HG03095 (cell line): Measurements from ENCODE around the gene SAGE1.
"Not testable (repeated sequence)": the region's sequence is repeated elsewhere in the genome, so short reads cannot be mapped to it uniquely, and the experiment has no call there.

Experiments used
- ATAC-seq: cut with Tn5 transposase; IDR thresholded peaks from one replicate; pipeline ENCODE4 v1.9.1; 2021; ENCODE audit warnings: moderate library complexity; ENCODE audit not compliant: unreplicated experiment

SAGE1 gene

GRCh38 chrX:135893294-135893817, at the start of gene SAGE1, which contains the start of gene CT45A10:
SAGE1 (plus strand) TSS chrX:135893716; CDS start chrX:135896243, 2,527 bp downstream.
CT45A10 (minus strand) TSS chrX:135893444; CDS start chrX:135885344, 8,100 bp downstream.
- no peak for ATAC-seq

GRCh38 chrX:135854438-135854837, 39.1 kb upstream of the SAGE1 start, which contains the start of gene CT45A8:
CT45A8 (minus strand) TSS chrX:135854538; CDS start chrX:135850783, 3,755 bp downstream.
- not testable (repeated sequence) for ATAC-seq

GRCh38 chrX:135871712-135872111, 21.8 kb upstream of the SAGE1 start, which contains the start of gene CT45A9:
CT45A9 (minus strand) TSS chrX:135871812; CDS start chrX:135868061, 3,751 bp downstream.
- not testable (repeated sequence) for ATAC-seq

- ATAC-seq, result not testable (repeated sequence)
Measured at GRCh38 chrX:135882741-135883140, 10.8 kb upstream of the SAGE1 start.

GRCh38 chrX:135888230-135888629, 5.3 kb upstream of the SAGE1 start:
- not testable (repeated sequence) for ATAC-seq

- not testable (repeated sequence) for ATAC-seq
Measured at GRCh38 chrX:135888976-135889375, 4.5 kb upstream of the SAGE1 start.

- no peak for ATAC-seq
Measured at GRCh38 chrX:135890087-135890585, 3.4 kb upstream of the SAGE1 start.

GRCh38 chrX:135892781-135893180, 735 bp upstream of the SAGE1 start:
- ATAC-seq, result no peak

GRCh38 chrX:135910251-135910650, 16.7 kb downstream of the SAGE1 start:
- ATAC-seq, result no peak

GRCh38 chrX:135914404-135914803, 20.9 kb downstream of the SAGE1 start:
- ATAC-seq, result no peak

GRCh38 chrX:135920516-135920915, 27.0 kb downstream of the SAGE1 start:
- not testable (repeated sequence) for ATAC-seq

GRCh38 chrX:135923353-135923752, 29.8 kb downstream of the SAGE1 start:
- ATAC-seq, result no peak

- no peak for ATAC-seq
Measured at GRCh38 chrX:135927897-135928296, 34.4 kb downstream of the SAGE1 start.

GRCh38 chrX:135931644-135932487, 38.4 kb downstream of the SAGE1 start:
- peak; percentile 65 for ATAC-seq

GRCh38 chrX:135944486-135944885, 51.0 kb downstream of the SAGE1 start:
- no peak for ATAC-seq

GRCh38 chrX:135951291-135951690, 57.8 kb downstream of the SAGE1 start:
- ATAC-seq, result no peak
